ENCODE data around the gene RAB19. TPM values are rescaled to one million over a fixed set of nuclear protein-coding genes. Genes with fewer than 3 reads are reported as not detected.

Gene RAB19
- polyA plus RNA-seq, 1 donor from 2014 or later, result not detected

- Histone ChIP-seq H3K36me3 (ENCODE audit: insufficient read depth, low read length) (no peaks in the 10 kb centered on the region), H2AFZ (ENCODE audit: low read depth, low read length) (no peak overlapping the region), H3K27ac (ENCODE audit: low read length) (no peak overlapping the region), H3K4me3 (ENCODE audit: low read length) (no peak overlapping the region), H3K27me3 (ENCODE audit: insufficient read depth, low read depth, low read length) (no peaks in the 10 kb centered on the region), H3F3A (ENCODE audit: insufficient read depth, low read length, poor library complexity, severe bottlenecking) (no peaks in the 10 kb centered on the region), H3K79me2 (replicated peaks; ENCODE audit: insufficient read depth, low read length) (no peaks in the 10 kb centered on the region), H4K20me1 (ENCODE audit: insufficient read depth) (no peaks in the 10 kb centered on the region), H3K4me2 (ENCODE audit: low read length) (no peak overlapping the region), H3K9ac (ENCODE audit: low read length) (no peak overlapping the region), H3K9me3 (ENCODE audit: low read length) (no peaks in the 10 kb centered on the region), H3K9me2 (ENCODE audit: insufficient read depth, low read length) (no peaks in the 10 kb centered on the region)
- no peak for TF ChIP-seq EP300 (conservative IDR thresholded peaks at IDR 0.05; ENCODE audit: poor library complexity, severe bottlenecking)
- TF ChIP-seq RAD21 (conservative IDR thresholded peaks at IDR 0.05), result no peak
- TF ChIP-seq EZH2 (IDR thresholded peaks at IDR 0.05; ENCODE audit: borderline replicate concordance, insufficient read depth, low read length, poor library complexity, severe bottlenecking), result no peak
- no peak for TF ChIP-seq CTCF (IDR thresholded peaks at IDR 0.05; ENCODE audit: poor library complexity, severe bottlenecking)
- no peak for TF ChIP-seq SMC3 (conservative IDR thresholded peaks at IDR 0.05; ENCODE audit: poor library complexity)
- TF ChIP-seq POLR2AphosphoS5 (IDR thresholded peaks at IDR 0.05), result no peak
- no peak for TF ChIP-seq MXI1 (conservative IDR thresholded peaks at IDR 0.05; ENCODE audit: poor library complexity, severe bottlenecking)
- no peak for TF ChIP-seq REST (IDR thresholded peaks at IDR 0.05; ENCODE audit: borderline replicate concordance)
- TF ChIP-seq TAF1 (IDR thresholded peaks at IDR 0.05; ENCODE audit: low read depth), result no peak
These were observed 18.8 kb upstream of the RAB19 start for GRCh38 chr7:140384894-140385545.

- no peaks in the 10 kb centered on the region for H4K20me1 ChIP-seq (ENCODE audit: insufficient read depth)
- no peak overlapping the region for H3K9ac ChIP-seq (ENCODE audit: low read length)
- H3K4me3 ChIP-seq (ENCODE audit: low read length), result no peak overlapping the region
- H2AFZ ChIP-seq (ENCODE audit: low read depth, low read length), result no peak overlapping the region
- peaks cover 13% of the 10 kb centered on the region for H3K79me2 ChIP-seq (replicated peaks; ENCODE audit: insufficient read depth, low read length)
- H3K4me2 ChIP-seq (ENCODE audit: low read length), result no peak overlapping the region
- no peaks in the 10 kb centered on the region for H3K9me3 ChIP-seq (ENCODE audit: low read length)
- no peaks in the 10 kb centered on the region for H3K27me3 ChIP-seq (ENCODE audit: insufficient read depth, low read depth, low read length)
- H3K36me3 ChIP-seq (ENCODE audit: insufficient read depth, low read length), result no peaks in the 10 kb centered on the region
- H3K27ac ChIP-seq (ENCODE audit: low read length), result no peak overlapping the region
- TF ChIP-seq CTCF (IDR thresholded peaks at IDR 0.05; ENCODE audit: poor library complexity, severe bottlenecking) (no peak), TAF1 (IDR thresholded peaks at IDR 0.05; ENCODE audit: low read depth) (no peak), POLR2AphosphoS5 (IDR thresholded peaks at IDR 0.05) (no peak), RAD21 (conservative IDR thresholded peaks at IDR 0.05) (no peak), SMC3 (conservative IDR thresholded peaks at IDR 0.05; ENCODE audit: poor library complexity) (no peak), EP300 (conservative IDR thresholded peaks at IDR 0.05; ENCODE audit: poor library complexity, severe bottlenecking) (no peak), REST (IDR thresholded peaks at IDR 0.05; ENCODE audit: borderline replicate concordance) (no peak), MXI1 (conservative IDR thresholded peaks at IDR 0.05; ENCODE audit: poor library complexity, severe bottlenecking) (no peak), EZH2 (IDR thresholded peaks at IDR 0.05; ENCODE audit: borderline replicate concordance, insufficient read depth, low read length, poor library complexity, severe bottlenecking) (no peak)
- no peaks in the 10 kb centered on the region for H3K9me2 ChIP-seq (ENCODE audit: insufficient read depth, low read length)
- no peaks in the 10 kb centered on the region for H3F3A ChIP-seq (ENCODE audit: insufficient read depth, low read length, poor library complexity, severe bottlenecking)
These were observed 14.4 kb upstream of the RAB19 start for GRCh38 chr7:140389445-140389844.
